IMR-90 (cell line): ENCODE measurements around the gene DRD2. TPM values are rescaled to one million over a fixed set of nuclear protein-coding genes. Genes with fewer than 3 reads are reported as not detected.

Experiments used
- ATAC-seq: fragments of 200-7000 bp; cut with Tn5 transposase; 2 replicates; pipeline ENCODE4 v1.9.1; 2020; ENCODE audit warnings: low read depth, mild to moderate bottlenecking, moderate library complexity
- BruUV-seq: library from RNA; stranded (reverse); fragments of 400-500 nt; replicated peaks from 2 replicates; lab custom pipeline; 2021; lab: Mats Ljungman, UMichigan
- CTCF ChIA-PET: fragments of 300-600 bp; formaldehyde crosslinking; extraction: SDS; loops from one replicate; lab custom pipeline; 2021; ENCODE audit warnings: antibody characterized with exemption; lab: Yijun Ruan, JAX
- POLR2A ChIA-PET: fragments of 300-600 bp; sonication (Branson Sonifier 250); formaldehyde crosslinking; loops from one replicate; lab custom pipeline; 2022; ENCODE audit warnings: antibody characterized with exemption; ENCODE audit not compliant: unreplicated experiment; lab: Charles Lee
- DNase-seq: peaks from one replicate; pipeline ENCODE4 v3.0.0; 2013
- H2AFZ ChIP-seq: replicated peaks from 2 replicates; pipeline ENCODE3; 2013; ENCODE audit warnings: low read length, mild to moderate bottlenecking; ENCODE audit not compliant: poor library complexity
- H2AK5ac ChIP-seq: 2 replicates; pipeline ENCODE4 v1.6.1; 2013; ENCODE audit warnings: low read depth, low read length, inconsistent platforms
- H2AK9ac ChIP-seq: replicated peaks from 2 replicates; pipeline ENCODE3; 2013; ENCODE audit warnings: mild to moderate bottlenecking, low read depth, low read length, moderate library complexity; ENCODE audit not compliant: poor library complexity
- H2BK120ac ChIP-seq: 2 replicates; pipeline ENCODE4 v1.6.1; 2013; ENCODE audit warnings: low read depth, low read length, inconsistent platforms
- H2BK15ac ChIP-seq: 3 replicates; pipeline ENCODE4 v1.6.1; 2013; ENCODE audit warnings: low read depth, low read length, inconsistent platforms
- H2BK20ac ChIP-seq: 2 replicates; pipeline ENCODE4 v1.6.1; 2013; ENCODE audit warnings: low read depth, mild to moderate bottlenecking, inconsistent platforms, low read length, moderate library complexity
- H2BK5ac ChIP-seq: 2 replicates; pipeline ENCODE4 v1.6.1; 2013; ENCODE audit warnings: mild to moderate bottlenecking, low read depth, low read length, inconsistent platforms; ENCODE audit not compliant: poor library complexity, severe bottlenecking
- H3K14ac ChIP-seq: replicated peaks from 2 replicates; pipeline ENCODE4 v1.6.1; 2013; ENCODE audit warnings: low read depth, low read length, inconsistent platforms
- H3K18ac ChIP-seq: 2 replicates; pipeline ENCODE4 v1.6.1; 2013; ENCODE audit warnings: low read depth, low read length, control low read depth
- H3K23ac ChIP-seq: 2 replicates; pipeline ENCODE4 v1.6.1; 2013; ENCODE audit warnings: low read depth, low read length, inconsistent platforms
- H3K27ac ChIP-seq: 2 replicates; pipeline ENCODE4 v1.5.1; 2013; ENCODE audit warnings: mild to moderate bottlenecking, control low read depth, low read length; ENCODE audit not compliant: insufficient read depth
- H3K27me3 ChIP-seq: 2 replicates; pipeline ENCODE4 v1.6.1; 2013; ENCODE audit warnings: low read length; ENCODE audit not compliant: control insufficient read depth, insufficient read depth
- H3K36me3 ChIP-seq: 2 replicates; pipeline ENCODE4 v1.6.1; 2013; ENCODE audit warnings: low read length, mixed read lengths; ENCODE audit not compliant: control insufficient read depth, insufficient read depth
- H3K4ac ChIP-seq: 2 replicates; pipeline ENCODE4 v1.6.1; 2013; ENCODE audit warnings: low read depth, low read length, inconsistent platforms
- H3K4me1 ChIP-seq: 2 replicates; pipeline ENCODE4 v1.6.1; 2013; ENCODE audit warnings: low read length, mixed read lengths; ENCODE audit not compliant: control insufficient read depth, insufficient read depth
- H3K4me2 ChIP-seq: 2 replicates; pipeline ENCODE4 v1.6.1; 2013; ENCODE audit warnings: low read depth, mild to moderate bottlenecking, control low read depth, low read length, moderate library complexity
- H3K4me3 ChIP-seq: 2 replicates; pipeline ENCODE4 v1.5.1; 2013; ENCODE audit warnings: low read depth, mild to moderate bottlenecking, control low read depth, low read length, moderate library complexity; ENCODE audit not compliant: insufficient read depth
- H3K56ac ChIP-seq: 2 replicates; pipeline ENCODE4 v1.6.1; 2013; ENCODE audit warnings: low read length, inconsistent platforms; ENCODE audit not compliant: insufficient read depth; ENCODE audit errors: extremely low read depth
- H3K79me1 ChIP-seq, 2 experiments: 2 replicates each; pipeline ENCODE4 v1.6.1; 2013; ENCODE audit warnings: low read length in 2 of 2, inconsistent platforms in 1 of 2, low read depth in 1 of 2
- H3K9ac ChIP-seq: 2 replicates; pipeline ENCODE4 v1.6.1; 2013; ENCODE audit warnings: low read depth, low read length, control low read depth
- H3K9me1 ChIP-seq: 2 replicates; pipeline ENCODE4 v1.6.1; 2013; ENCODE audit warnings: low read length, inconsistent platforms; ENCODE audit not compliant: insufficient read depth
- H3K9me3 ChIP-seq: 2 replicates; pipeline ENCODE4 v1.6.1; 2013; ENCODE audit warnings: low read length; ENCODE audit not compliant: control insufficient read depth, insufficient read depth
- H4K20me1 ChIP-seq: 2 replicates; pipeline ENCODE4 v1.6.1; 2013; ENCODE audit warnings: low read length, inconsistent platforms; ENCODE audit not compliant: insufficient read depth
- H4K5ac ChIP-seq: 2 replicates; pipeline ENCODE4 v1.6.1; 2013; ENCODE audit warnings: mild to moderate bottlenecking, low read depth, low read length, control low read depth
- H4K8ac ChIP-seq, 2 experiments: 2 replicates each; pipeline ENCODE4 v1.6.1; 2013; ENCODE audit warnings: low read depth in 2 of 2, low read length in 2 of 2, control low read depth in 1 of 2, inconsistent platforms in 1 of 2
- H4K91ac ChIP-seq: 2 replicates; pipeline ENCODE4 v1.6.1; 2013; ENCODE audit warnings: low read depth, low read length, inconsistent platforms; ENCODE audit not compliant: insufficient read depth
- CEBPB ChIP-seq: IDR thresholded peaks from 2 replicates; pipeline ENCODE4 v1.6.1; 2012; ENCODE audit warnings: low read depth, low read length, improper control_type of control experiment
- ELK1 ChIP-seq: fragments of 150-350 bp; IDR thresholded peaks from 2 replicates; pipeline ENCODE4 v1.6.1; 2016; ENCODE audit warnings: low read depth, mild to moderate bottlenecking, low read length, moderate library complexity, borderline replicate concordance
- MAFK ChIP-seq: IDR thresholded peaks from 2 replicates; pipeline ENCODE4 v1.6.1; 2012; ENCODE audit warnings: low read depth, low read length, improper control_type of control experiment
- NFE2L2 ChIP-seq: fragments of 150-350 bp; IDR thresholded peaks from 2 replicates; pipeline ENCODE4 v1.6.1; 2016; ENCODE audit warnings: low read depth, mild to moderate bottlenecking, low read length
- RCOR1 ChIP-seq: IDR thresholded peaks from 2 replicates; pipeline ENCODE4 v1.6.1; 2012; ENCODE audit warnings: mild to moderate bottlenecking, low read length, improper control_type of control experiment; ENCODE audit not compliant: insufficient replicate concordance
- WGBS, 2 experiments: methylation state at CpG; one replicate each; pipeline versions ENCODE4 v1.1.5 to v1.1.7; 2013; ENCODE audit warnings: missing lambda C conversion rate in 2 of 2; ENCODE audit not compliant: insufficient read length in 1 of 2; ENCODE audit errors: extremely low coverage in 2 of 2; 5-methylcytosine and 5-hydroxymethylcytosine counted together
- dilution Hi-C: fragments of 300-500 bp; cut with HindIII; formaldehyde crosslinking; loops from one replicate; pipeline ENCODE4 v1.14.3; 2018; ENCODE audit warnings: low sequenced_read_pairs; ENCODE audit not compliant: unreplicated experiment
- in situ Hi-C: fragments of 300-500 bp; cut with MboI; formaldehyde crosslinking; loops from 3 replicates; pipeline ENCODE4 v1.14.3; 2019; ENCODE audit warnings: low sequenced_read_pairs, inconsistent platforms, mixed read lengths
- intact Hi-C: fragments of 100-400 bp; cut with micrococcal nuclease; formaldehyde crosslinking; loops from 2 replicates; pipeline ENCODE4 v1.10.0; 2022
- polyA plus RNA-seq, 3 experiments: library from polyadenylated mRNA; depleted of rRNA; stranded (reverse); fragments of >200 nt; gene quantifications; 2 replicates each; pipeline ENCODE4 v1.2.3, GENCODE V29; 2012; ENCODE audit warnings: low replicate concordance in 1 of 3
- total RNA-seq: library from RNA; depleted of rRNA; stranded (reverse); fragments of >200 nt; gene quantifications from 2 replicates; pipeline ENCODE4 v1.2.3, GENCODE V29; 2012
- TF ChIP-seq, protein P1 (sequence below): fragments of 150-350 bp; IDR thresholded peaks from 2 replicates; pipeline ENCODE4 v1.6.1; 2017; ENCODE audit warnings: mild to moderate bottlenecking, antibody characterized with exemption, low read length, low read depth

The DRD2 gene
- total and polyA plus RNA-seq, 2 of the 4 experiments (the other 2 are of a cell fraction): not detected

DNA sequence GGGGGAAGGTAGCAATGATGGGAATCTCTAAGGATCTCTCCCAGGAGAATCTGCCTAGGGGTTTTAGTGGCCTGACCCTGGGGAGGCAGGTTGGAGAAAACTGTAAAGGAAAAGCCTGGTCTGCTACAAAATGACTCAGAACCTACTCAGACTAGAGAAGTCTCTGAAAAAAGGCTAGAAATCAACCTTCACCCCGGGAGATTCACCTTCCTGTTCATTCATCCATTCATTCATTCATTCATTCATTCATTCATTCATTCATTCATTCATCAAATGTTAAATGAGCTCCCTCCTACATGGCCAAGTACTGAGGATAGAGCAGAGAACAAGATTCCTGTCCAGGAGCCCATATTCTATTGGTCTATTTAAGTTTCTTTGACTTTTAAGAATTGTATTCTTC, 96.5 kb downstream of the DRD2 start:
- H3K4me3 ChIP-seq: no peak overlapping the region
- no peak overlapping the region for H2BK5ac ChIP-seq
- DNase-seq: no peak
- no peaks in the 10 kb centered on the region for H3K9me3 ChIP-seq
- ChIA-PET POLR2A (no interaction called here), CTCF (no interaction called here)
- H3K27me3 ChIP-seq: peaks cover 9% of the 10 kb centered on the region
- H3K79me1 ChIP-seq: no peaks in the 10 kb centered on the region
- dilution Hi-C loops: no loop called here
- H3K9ac ChIP-seq: no peak overlapping the region
- no peak overlapping the region for H3K4me2 ChIP-seq
- no peak for ATAC-seq
- no TSS peak for BruUV-seq
- no peak overlapping the region for H4K8ac ChIP-seq
- H3K18ac ChIP-seq: no peak overlapping the region
- no peak overlapping the region for H4K5ac ChIP-seq
- WGBS, 2 experiments: no CpG with 5 or more reads among the region's 1 CpG
- no peak overlapping the region for H3K27ac ChIP-seq
- no peak overlapping the region for H3K56ac ChIP-seq
- no peak overlapping the region for H2AFZ ChIP-seq
- H3K14ac ChIP-seq: no peak overlapping the region
- no peak overlapping the region for H2BK15ac ChIP-seq
- H4K20me1 ChIP-seq: no peaks in the 10 kb centered on the region
- no peak overlapping the region for H2BK120ac ChIP-seq
- no peak overlapping the region for H2AK5ac ChIP-seq
- H3K9me1 ChIP-seq: no peaks in the 10 kb centered on the region
- no peaks in the 10 kb centered on the region for H3K36me3 ChIP-seq
- in situ Hi-C loops: no loop called here
- no peak overlapping the region for H2BK20ac ChIP-seq
- no peak overlapping the region for H3K23ac ChIP-seq
- no peak overlapping the region for H4K91ac ChIP-seq
- TF ChIP-seq CEBPB: no peak
- TF ChIP-seq, protein P1, sequence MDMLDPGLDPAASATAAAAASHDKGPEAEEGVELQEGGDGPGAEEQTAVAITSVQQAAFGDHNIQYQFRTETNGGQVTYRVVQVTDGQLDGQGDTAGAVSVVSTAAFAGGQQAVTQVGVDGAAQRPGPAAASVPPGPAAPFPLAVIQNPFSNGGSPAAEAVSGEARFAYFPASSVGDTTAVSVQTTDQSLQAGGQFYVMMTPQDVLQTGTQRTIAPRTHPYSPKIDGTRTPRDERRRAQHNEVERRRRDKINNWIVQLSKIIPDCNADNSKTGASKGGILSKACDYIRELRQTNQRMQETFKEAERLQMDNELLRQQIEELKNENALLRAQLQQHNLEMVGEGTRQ: no peak
- no peak for TF ChIP-seq RCOR1
- no peak for TF ChIP-seq ELK1
- TF ChIP-seq NFE2L2: no peak
- no peak for TF ChIP-seq MAFK
- no peak overlapping the region for H3K4ac ChIP-seq
- H3K4me1 ChIP-seq: no peaks in the 10 kb centered on the region
- no peak overlapping the region for H2AK9ac ChIP-seq
- intact Hi-C loops: no loop called here
